ENCODE measurements around the gene TRIM41. TPM values are rescaled to one million over a fixed set of nuclear protein-coding genes. Genes with fewer than 3 reads are reported as not detected.

The TRIM41 gene
- polyA plus RNA-seq, 6 donors from 2014 or later, result 0.40 to 1.6 (median 1.0) TPM

- ATAC-seq (ENCODE audit: low read depth in 2 of 2) (no peak), DNase-seq (no peak)
- H3K4me1 Mint-ChIP-seq, result peaks cover 14 to 18% (median 15%) of the 10 kb centered on the region in 3 donors
Observed at GRCh38 chr5:181233088-181233800, 10.2 kb downstream of the TRIM41 start.

DNA sequence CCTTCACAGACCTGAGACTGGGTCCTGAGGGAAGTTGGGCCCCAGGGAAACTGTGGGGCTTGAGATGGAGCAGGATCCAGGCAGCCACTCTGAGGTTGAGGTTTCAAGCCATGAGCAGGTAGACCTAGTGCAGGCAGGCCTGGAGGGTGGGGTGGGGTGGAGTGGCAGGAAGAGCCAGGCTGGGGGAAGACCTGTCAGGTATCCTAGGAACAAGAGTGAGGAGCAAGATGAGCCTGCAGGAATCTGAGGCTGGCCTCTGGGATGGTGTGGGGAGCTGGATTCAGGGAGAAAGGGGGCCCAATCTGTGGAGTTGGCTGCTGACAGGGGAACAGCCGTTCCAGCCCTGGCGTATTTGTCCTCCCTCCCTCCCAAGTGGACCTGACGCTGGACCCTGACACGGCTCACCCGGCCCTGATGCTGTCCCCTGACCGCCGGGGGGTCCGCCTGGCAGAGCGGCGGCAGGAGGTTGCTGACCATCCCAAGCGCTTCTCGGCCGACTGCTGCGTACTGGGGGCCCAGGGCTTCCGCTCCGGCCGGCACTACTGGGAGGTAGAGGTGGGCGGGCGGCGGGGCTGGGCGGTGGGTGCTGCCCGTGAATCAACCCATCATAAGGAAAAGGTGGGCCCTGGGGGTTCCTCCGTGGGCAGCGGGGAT, 10.8 kb downstream of the TRIM41 start:
- DNase-seq, result no peak
- Mint-ChIP-seq H3K4me1 (peaks cover 15 to 22% (median 20%) of the 10 kb centered on the region in 3 donors), H3K36me3 (peaks cover 10 to 35% of the 10 kb centered on the region in 2 donors), H3K27me3 (no peaks in the 10 kb centered on the region), H3K4me3 (peak overlapping the region in 1 of 8 donors; percentile 42), H3K9me3 (no peaks in the 10 kb centered on the region), H3K27ac (peak overlapping the region in 2 of 6 donors; percentile 42 to 59)
- no peak for ATAC-seq (ENCODE audit: low read depth in 2 of 2)

More at GRCh38 chr5:181233088-181233800, 10.2 kb downstream of the TRIM41 start:
- H3K4me3 Mint-ChIP-seq, result no peak overlapping the region
- H3K27ac Mint-ChIP-seq, result peak overlapping the region in 3 of 6 donors; percentile 57 to 63 (median 59)
- H3K9me3 Mint-ChIP-seq, result no peaks in the 10 kb centered on the region
- peaks cover 5 to 28% of the 10 kb centered on the region in 2 donors for H3K36me3 Mint-ChIP-seq
- no peaks in the 10 kb centered on the region for H3K27me3 Mint-ChIP-seq

GRCh38 chr5:181234455-181235306, 11.6 kb downstream of the TRIM41 start:
- Mint-ChIP-seq H3K4me1 (peaks cover 15 to 29% (median 17%) of the 10 kb centered on the region in 3 donors), H3K27me3 (no peaks in the 10 kb centered on the region), H3K27ac (peak overlapping the region in 2 of 6 donors; percentile 59 to 75), H3K4me3 (no peak overlapping the region), H3K36me3 (peaks cover 15 to 34% of the 10 kb centered on the region in 2 donors), H3K9me3 (no peaks in the 10 kb centered on the region)
- DNase-seq (no peak), ATAC-seq (ENCODE audit: low read depth in 2 of 2) (no peak)

GRCh38 chr5:181235323-181235688, 12.2 kb downstream of the TRIM41 start:
- Mint-ChIP-seq H3K4me1 (peaks cover 13 to 29% (median 14%) of the 10 kb centered on the region in 3 donors), H3K27me3 (no peaks in the 10 kb centered on the region), H3K36me3 (peaks cover 15 to 28% of the 10 kb centered on the region in 2 donors), H3K9me3 (no peaks in the 10 kb centered on the region), H3K4me3 (no peak overlapping the region), H3K27ac (peak overlapping the region in 2 of 6 donors; percentile 47 to 75)
- no peak for ATAC-seq (ENCODE audit: low read depth in 2 of 2)
- DNase-seq, result no peak

- ATAC-seq (ENCODE audit: low read depth in 2 of 2) (no peak), DNase-seq (no peak)
- peaks cover 15 to 23% of the 10 kb centered on the region in 2 donors for H3K36me3 Mint-ChIP-seq
- no peaks in the 10 kb centered on the region for H3K9me3 Mint-ChIP-seq
- no peaks in the 10 kb centered on the region for H3K27me3 Mint-ChIP-seq
- H3K4me1 Mint-ChIP-seq, result peaks cover 14 to 29% (median 14%) of the 10 kb centered on the region in 3 donors
- peak overlapping the region in 1 of 8 donors; percentile 66 for H3K4me3 Mint-ChIP-seq
- H3K27ac Mint-ChIP-seq, result peak overlapping the region in 2 of 6 donors; percentile 47 to 59
Observed at GRCh38 chr5:181235689-181236366, 12.7 kb downstream of the TRIM41 start.

- Mint-ChIP-seq H3K27me3 (no peaks in the 10 kb centered on the region), H3K9me3 (no peaks in the 10 kb centered on the region), H3K36me3 (peaks cover 15 to 22% of the 10 kb centered on the region in 2 donors), H3K4me1 (peaks cover 14 to 29% (median 20%) of the 10 kb centered on the region in 3 donors), H3K27ac (peak overlapping the region in 1 of 6 donors; percentile 25), H3K4me3 (no peak overlapping the region)
- no peak for ATAC-seq (ENCODE audit: low read depth in 2 of 2)
- DNase-seq, result no peak
Observed at GRCh38 chr5:181236471-181236870, 13.4 kb downstream of the TRIM41 start.

GRCh38 chr5:181236954-181237641, 14.0 kb downstream of the TRIM41 start:
- H3K27me3 Mint-ChIP-seq, result no peaks in the 10 kb centered on the region
- DNase-seq, result no peak
- peaks cover 20 to 32% (median 26%) of the 10 kb centered on the region in 3 donors for H3K4me1 Mint-ChIP-seq
- ATAC-seq (ENCODE audit: low read depth in 2 of 2), result no peak
- H3K9me3 Mint-ChIP-seq, result no peaks in the 10 kb centered on the region
- H3K4me3 Mint-ChIP-seq, result no peak overlapping the region
- peak overlapping the region in 2 of 6 donors; percentile 29 to 54 for H3K27ac Mint-ChIP-seq
- peaks cover 15 to 22% of the 10 kb centered on the region in 2 donors for H3K36me3 Mint-ChIP-seq

DNA sequence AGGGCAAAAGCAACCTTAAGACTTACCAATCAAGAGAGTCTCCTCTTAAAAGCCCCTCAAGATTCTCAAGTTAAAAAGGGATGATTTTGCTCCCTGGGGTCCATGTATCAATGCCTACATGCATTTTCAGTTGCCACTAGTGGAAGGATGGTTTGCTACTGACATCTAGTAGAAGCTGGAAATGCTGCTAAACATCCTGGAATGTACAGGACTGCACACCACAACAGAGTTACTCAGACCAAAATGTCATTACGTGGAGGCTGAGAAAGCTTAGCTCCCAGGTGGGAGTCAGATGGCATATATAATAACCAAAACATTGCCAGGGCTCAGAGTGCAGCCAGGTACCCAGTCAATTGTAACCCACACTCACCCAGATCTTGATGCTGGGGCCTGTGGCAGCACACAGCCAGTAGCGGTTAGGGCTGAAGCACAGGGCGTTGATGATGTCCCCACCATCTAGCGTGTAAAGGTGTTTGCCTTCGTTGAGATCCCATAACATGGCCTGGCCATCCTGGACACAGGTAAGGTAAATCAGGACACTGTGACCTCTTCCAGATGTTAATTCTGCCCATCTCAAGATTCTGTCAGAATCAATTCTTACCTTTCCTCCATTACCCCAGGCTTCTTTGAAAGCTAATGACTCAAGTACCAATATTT, 14.8 kb downstream of the TRIM41 start:
- ATAC-seq (ENCODE audit: low read depth in 2 of 2) (no peak), DNase-seq (no peak)
- H3K9me3 Mint-ChIP-seq, result no peaks in the 10 kb centered on the region
- H3K36me3 Mint-ChIP-seq, result peaks cover 19 to 22% of the 10 kb centered on the region in 2 donors
- peak overlapping the region in 2 of 6 donors; percentile 29 to 76 for H3K27ac Mint-ChIP-seq
- H3K4me3 Mint-ChIP-seq, result peak overlapping the region in 1 of 8 donors; percentile 23
- H3K27me3 Mint-ChIP-seq, result no peaks in the 10 kb centered on the region
- H3K4me1 Mint-ChIP-seq, result peaks cover 24 to 37% (median 34%) of the 10 kb centered on the region in 3 donors

DNA sequence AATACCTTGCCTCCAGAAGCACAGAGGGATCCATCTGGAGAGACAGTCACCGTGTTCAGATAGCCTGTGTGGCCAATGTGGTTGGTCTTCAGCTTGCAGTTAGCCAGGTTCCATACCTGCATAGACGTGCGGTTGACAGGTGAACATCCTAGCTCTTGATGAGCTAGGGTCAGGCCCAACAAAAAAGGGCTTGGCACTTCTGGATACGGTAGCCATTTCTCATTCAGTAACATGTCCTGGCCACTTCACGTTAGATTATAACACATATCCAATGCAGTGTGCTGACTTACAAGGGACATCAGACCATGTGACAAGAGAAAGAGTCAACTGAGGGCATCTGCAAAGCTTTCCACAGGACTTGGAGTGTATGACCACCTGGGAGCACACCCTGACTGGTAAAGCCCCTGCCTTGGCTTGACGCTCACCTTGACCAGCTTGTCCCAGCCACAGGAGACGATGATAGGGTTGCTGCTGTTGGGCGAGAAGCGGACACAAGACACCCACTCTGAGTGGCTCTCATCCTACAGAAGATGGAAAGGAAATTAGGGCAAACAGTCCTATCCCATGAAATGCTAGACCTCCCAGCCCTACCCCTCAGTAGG, 16.1 kb downstream of the TRIM41 start:
- Mint-ChIP-seq H3K4me3 (peak overlapping the region in 3 of 8 donors; percentile 56 to 71 (median 64)), H3K4me1 (peaks cover 27 to 46% (median 41%) of the 10 kb centered on the region in 3 donors), H3K27ac (peak overlapping the region in 4 of 6 donors; percentile 23 to 58 (median 54)), H3K27me3 (no peaks in the 10 kb centered on the region), H3K9me3 (no peaks in the 10 kb centered on the region), H3K36me3 (peaks cover 21 to 22% of the 10 kb centered on the region in 2 donors)
- ATAC-seq (ENCODE audit: low read depth in 2 of 2) (no peak), DNase-seq (no peak)

GRCh38 chr5:181241393-181241975, 18.4 kb downstream of the TRIM41 start:
- no peak for ATAC-seq (ENCODE audit: low read depth in 2 of 2)

GRCh38 chr5:181242031-181242451, 19.0 kb downstream of the TRIM41 start:
- no peaks in the 10 kb centered on the region for H3K9me3 Mint-ChIP-seq
- H3K36me3 Mint-ChIP-seq, result peaks cover 21 to 22% of the 10 kb centered on the region in 2 donors
- H3K27me3 Mint-ChIP-seq, result no peaks in the 10 kb centered on the region

More at GRCh38 chr5:181241393-181241975, 18.4 kb downstream of the TRIM41 start:
- peaks cover 46 to 64% (median 53%) of the 10 kb centered on the region in 3 donors for H3K4me1 Mint-ChIP-seq
- no peak for DNase-seq
- H3K9me3 Mint-ChIP-seq, result no peaks in the 10 kb centered on the region
- H3K4me3 Mint-ChIP-seq, result peak overlapping the region; percentile 9 to 98 (median 97)
- no peaks in the 10 kb centered on the region for H3K27me3 Mint-ChIP-seq
- H3K27ac Mint-ChIP-seq, result peak overlapping the region in 5 of 6 donors; percentile 70 to 98 (median 98)
- H3K36me3 Mint-ChIP-seq, result peaks cover 21 to 22% of the 10 kb centered on the region in 2 donors

More at GRCh38 chr5:181242031-181242451, 19.0 kb downstream of the TRIM41 start:
- DNase-seq (no peak), ATAC-seq (ENCODE audit: low read depth in 2 of 2) (no peak)
- Mint-ChIP-seq H3K4me1 (peaks cover 48 to 65% (median 58%) of the 10 kb centered on the region in 3 donors), H3K4me3 (peak overlapping the region; percentile 74 to 99 (median 97)), H3K27ac (peak overlapping the region; percentile 96 to 98 (median 98))

Measured in naive B cell (primary cell).